Lower leg skin (tissue), 3 donors: ENCODE measurements around the gene ARMH1.

ENCODE experiments used
- CTCF ChIP-seq, 3 donors: fragments of 450-650 bp; IDR thresholded peaks; one replicate each; pipeline ENCODE4 v1.5.1; 2016; ENCODE audit warnings: antibody characterized with exemption in 3 of 3, mild to moderate bottlenecking in 3 of 3, moderate library complexity in 2 of 3
- POLR2A ChIP-seq, 2 donors: fragments of 450-650 bp; IDR thresholded peaks; one replicate each; pipeline ENCODE4 v1.6.1; 2016 to 2017; ENCODE audit warnings: antibody characterized with exemption in 2 of 2, mild to moderate bottlenecking in 1 of 2, moderate library complexity in 1 of 2

- TF ChIP-seq CTCF (IDR thresholded peaks at IDR 0.05) (no peak), POLR2A (IDR thresholded peaks at IDR 0.05) (no peak)
Measured at GRCh38 chr1:44676484-44677200, 2.1 kb downstream of the ARMH1 start.
